Endothelial cell of umbilical vein (primary cell): Measurements from ENCODE around the gene SPEN. TPM values are rescaled to one million over a fixed set of nuclear protein-coding genes. Genes with fewer than 3 reads are reported as not detected.

Experiments used
- BruUV-seq: library from RNA; stranded (reverse); fragments of 400-500 nt; replicated peaks from 2 replicates; lab custom pipeline; 2021; lab: Mats Ljungman, UMichigan
- CTCF ChIA-PET: fragments of 300-600, 350-600 bp; sonication (Branson Sonifier 250); formaldehyde crosslinking; loops from one replicate; lab custom pipeline; 2021; ENCODE audit warnings: antibody characterized with exemption, inconsistent platforms; lab: Charles Lee
- POLR2A ChIA-PET: fragments of 300-600, 350-600 bp; sonication (Branson Sonifier 250); formaldehyde crosslinking; loops from one replicate; lab custom pipeline; 2021; ENCODE audit warnings: antibody characterized with exemption, inconsistent platforms; lab: Charles Lee
- DNase-seq: peaks from one replicate; pipeline ENCODE4 v3.0.0-alpha.2; 2011; ENCODE audit warnings: low read depth, low spot score
- FAIRE-seq: peaks from 2 replicates; lab custom pipeline; 2011; peaks lifted over from hg19 to GRCh38; lab: Jason Lieb, UNC
- H2AFZ ChIP-seq: 2 replicates; pipeline ENCODE4 v1.6.0; 2012; ENCODE audit warnings: low read depth, low read length, control low read depth, inconsistent platforms
- H3K27ac ChIP-seq: 2 replicates; pipeline ENCODE4 v1.5.1; 2011; ENCODE audit warnings: low read depth, mild to moderate bottlenecking, control low read depth, low read length, moderate library complexity; ENCODE audit not compliant: insufficient read depth
- H3K27me3 ChIP-seq, 2 experiments: 2 replicates each; pipeline versions ENCODE4 v1.6.0 to v1.6.1; 2011; ENCODE audit warnings: low read length in 2 of 2, mixed read lengths in 1 of 2; ENCODE audit not compliant: control insufficient read depth in 2 of 2, insufficient read depth in 2 of 2
- H3K36me3 ChIP-seq, 2 experiments: 2 replicates in 1 of 2; 3 replicates in 1 of 2; pipeline ENCODE4 v1.5.1; 2011; ENCODE audit warnings: low read length in 2 of 2, mild to moderate bottlenecking in 1 of 2, moderate library complexity in 1 of 2; ENCODE audit not compliant: control insufficient read depth in 2 of 2, insufficient read depth in 2 of 2; ENCODE audit errors: extremely low read depth in 1 of 2
- H3K4me1 ChIP-seq: 3 replicates; pipeline ENCODE4 v1.5.1; 2011; ENCODE audit warnings: mild to moderate bottlenecking, low read length; ENCODE audit not compliant: control insufficient read depth, insufficient read depth; ENCODE audit errors: extremely low read depth
- H3K4me2 ChIP-seq: 2 replicates; pipeline ENCODE4 v1.6.1; 2011; ENCODE audit warnings: low read length, control low read depth, mixed read lengths; ENCODE audit not compliant: insufficient read depth
- H3K4me3 ChIP-seq, 3 experiments: fragments of 200-600 bp in 1 of 3; sonication (generic), shearing (Covaris generic) in 1 of 3; replicated peaks in 1 of 3; 2 replicates each; pipeline ENCODE4 v1.5.1; 2011 to 2016; ENCODE audit warnings: control low read depth in 3 of 3, low read length in 3 of 3, mild to moderate bottlenecking in 2 of 3, inconsistent platforms in 1 of 3, low read depth in 1 of 3, moderate library complexity in 1 of 3; ENCODE audit not compliant: insufficient read depth in 1 of 3
- H3K79me2 ChIP-seq: 2 replicates; pipeline ENCODE4 v1.6.0; 2012; ENCODE audit warnings: low read length, inconsistent platforms; ENCODE audit not compliant: control insufficient read depth, insufficient read depth
- H3K9ac ChIP-seq: replicated peaks from 2 replicates; pipeline ENCODE3; 2011; ENCODE audit warnings: low read length, control low read depth; ENCODE audit not compliant: insufficient read depth; ENCODE audit errors: extremely low read depth
- H3K9me1 ChIP-seq: replicated peaks from 3 replicates; pipeline ENCODE4 v1.6.0; 2011; ENCODE audit warnings: mild to moderate bottlenecking, low read length; ENCODE audit not compliant: control insufficient read depth, insufficient read depth; ENCODE audit errors: extremely low read depth
- H3K9me3 ChIP-seq: replicated peaks from 2 replicates; pipeline ENCODE4 v1.5.1; 2012; ENCODE audit warnings: low read length, inconsistent platforms; ENCODE audit not compliant: control insufficient read depth, insufficient read depth
- H4K20me1 ChIP-seq: replicated peaks from 2 replicates; pipeline ENCODE3; 2011; ENCODE audit warnings: mild to moderate bottlenecking, low read length; ENCODE audit not compliant: control insufficient read depth, insufficient read depth; ENCODE audit errors: extremely low read depth
- CTCF ChIP-seq, 2 donors: IDR thresholded peaks; 1 replicate in 1 of 2; 2 replicates in 1 of 2; pipeline ENCODE4 v1.5.1; 2011; ENCODE audit warnings: low read length in 2 of 2, mild to moderate bottlenecking in 2 of 2, moderate library complexity in 2 of 2, control low read depth in 1 of 2, inconsistent platforms in 1 of 2, low read depth in 1 of 2; ENCODE audit not compliant: insufficient read depth in 1 of 2; ENCODE audit errors: extremely low read depth in 1 of 2
- EZH2 ChIP-seq: IDR thresholded peaks from 2 replicates; pipeline ENCODE4 v1.6.1; 2012; ENCODE audit warnings: borderline replicate concordance, low read depth, mild to moderate bottlenecking, moderate library complexity, low read length, inconsistent platforms; ENCODE audit not compliant: severe bottlenecking
- FOS ChIP-seq: IDR thresholded peaks from 2 replicates; pipeline ENCODE4 v1.6.1; 2011; ENCODE audit warnings: mild to moderate bottlenecking, low read length, moderate library complexity, borderline replicate concordance; ENCODE audit not compliant: insufficient read depth
- GATA2 ChIP-seq: IDR thresholded peaks from 2 replicates; pipeline ENCODE4 v1.7.0; 2011; ENCODE audit warnings: low read depth, mild to moderate bottlenecking, moderate library complexity, mixed read lengths, low read length; ENCODE audit not compliant: insufficient read length, insufficient read depth
- JUN ChIP-seq: IDR thresholded peaks from 2 replicates; pipeline ENCODE4 v1.6.1; 2011; ENCODE audit warnings: borderline replicate concordance, low read depth; ENCODE audit not compliant: insufficient read length, insufficient read depth
- MAX ChIP-seq: IDR thresholded peaks from 2 replicates; pipeline ENCODE4 v1.6.1; 2011; ENCODE audit not compliant: insufficient read depth, insufficient read length
- MYC ChIP-seq: IDR thresholded peaks from one replicate; pipeline ENCODE4 v1.6.1; 2011; ENCODE audit warnings: mild to moderate bottlenecking, low read depth, low read length
- POLR2A ChIP-seq: IDR thresholded peaks from 2 replicates; pipeline ENCODE4 v1.6.1; 2012; ENCODE audit warnings: low read depth, mild to moderate bottlenecking, control low read depth, low read length
- POLR2AphosphoS5 ChIP-seq: IDR thresholded peaks from 2 replicates; pipeline ENCODE4 v1.6.1; 2012; ENCODE audit warnings: low read depth, mild to moderate bottlenecking, control low read depth, low read length, moderate library complexity; ENCODE audit not compliant: insufficient read depth
- dilution Hi-C: fragments of 300-500 bp; cut with MboI; formaldehyde crosslinking; loops from one replicate; pipeline ENCODE4 v1.15.0; 2019; ENCODE audit warnings: low sequenced_read_pairs; ENCODE audit not compliant: extremely low pct_ligation_motif_present
- intact Hi-C: fragments of 100-400 bp; cut with micrococcal nuclease; formaldehyde crosslinking; loops from one replicate; pipeline ENCODE4 v1.10.0; 2022
- polyA plus RNA-seq, 4 experiments: library from polyadenylated mRNA; depleted of rRNA in 3 of 4; stranded (reverse) in 3 of 4; unstranded in 1 of 4; fragments of >200 nt; gene quantifications; 2 replicates each; pipeline versions ENCODE4 v1.2.1 to v1.2.3, GENCODE V29; 2011 to 2012; ENCODE audit warnings: missing spikeins in 1 of 4
- total RNA-seq: library from RNA; stranded (reverse); gene quantifications from 2 replicates; pipeline ENCODE4 v1.2.3, GENCODE V29; 2021

The SPEN gene
- total and polyA plus RNA-seq, 2 donors (not counting 3 experiments of a cell fraction or from before 2014, with no cell fraction given): 9.3 to 44.4 TPM

GRCh38 chr1:15953294-15953771, 105.8 kb downstream of the SPEN start:
- FAIRE-seq (no peak), DNase-seq (peak; percentile 32)
- H3K9me3 ChIP-seq: no peaks in the 10 kb centered on the region
- no peak overlapping the region for H3K4me3 ChIP-seq
- ChIA-PET CTCF (interaction anchor here (0.6 to 2.5 kb wide), 5 partner anchors 13 to 161 kb away, joined by 3 to 11 read pairs (median 4); no protein-coding TSS in a partner anchor), POLR2A (no interaction called here)
- H3K36me3 ChIP-seq: no peaks in the 10 kb centered on the region
- H3K9ac ChIP-seq: peak overlapping the region; percentile 23
- intact Hi-C loops: loop anchor here (2.0 kb wide), 1 partner anchor 41 kb away; no protein-coding TSS in a partner anchor
- H3K9me1 ChIP-seq: no peaks in the 10 kb centered on the region
- no peaks in the 10 kb centered on the region for H4K20me1 ChIP-seq
- no TSS peak for BruUV-seq
- peaks cover 57% of the 10 kb centered on the region for H3K79me2 ChIP-seq
- H3K27ac ChIP-seq: peak overlapping the region; percentile 75
- H3K27me3 ChIP-seq: no peaks in the 10 kb centered on the region
- H2AFZ ChIP-seq: no peak overlapping the region
- H3K4me2 ChIP-seq: peak overlapping the region; percentile 52
- dilution Hi-C loops: no loop called here
- TF ChIP-seq POLR2AphosphoS5: no peak
- TF ChIP-seq POLR2A: no peak
- TF ChIP-seq MAX: no peak
- TF ChIP-seq MYC: no peak
- no peak for TF ChIP-seq JUN
- TF ChIP-seq EZH2: no peak
- no peak for TF ChIP-seq GATA2
- TF ChIP-seq CTCF (IDR thresholded peaks at IDR 0.05; ENCODE audit: extremely low read depth in 1 of 2, insufficient read depth in 1 of 2, low read depth in 1 of 2, low read length in 2 of 2): no peak
- no peak for TF ChIP-seq FOS
- H3K4me1 ChIP-seq: peaks cover 78% of the 10 kb centered on the region
